CD4-positive, alpha-beta T cell treated with Interleukin-10 for 1 hour (primary cell): Measurements from ENCODE around the gene PRDM16.

ENCODE experiments used
- DNase-seq: peaks from one replicate; pipeline ENCODE4 v3.0.0-alpha.2; 2020

The PRDM16 gene

GRCh38 chr1:3068564-3069431, at the start of gene PRDM16:
Gene PRDM16, plus strand, starts transcription at chr1:3069203. Its CDS starts 57 bp downstream, at chr1:3069260.
- DNase-seq = no peak

- DNase-seq = no peak
Observed at GRCh38 chr1:3019516-3020051, 49.4 kb upstream of the PRDM16 start.

- no peak for DNase-seq
Observed at GRCh38 chr1:3020263-3020909, 48.6 kb upstream of the PRDM16 start.

- no peak for DNase-seq
Observed at GRCh38 chr1:3021233-3021671, 47.8 kb upstream of the PRDM16 start, which contains the start of gene ACTRT2. Gene ACTRT2, plus strand, starts transcription at chr1:3021467. Its CDS starts 220 bp downstream, at chr1:3021687.

GRCh38 chr1:3021801-3022401, 47.1 kb upstream of the PRDM16 start:
- DNase-seq = no peak

GRCh38 chr1:3022511-3022973, 46.5 kb upstream of the PRDM16 start:
- DNase-seq = no peak

GRCh38 chr1:3022976-3023375, 46.0 kb upstream of the PRDM16 start:
- DNase-seq = no peak

- DNase-seq = no peak
Observed at GRCh38 chr1:3024019-3024418, 45.0 kb upstream of the PRDM16 start.

GRCh38 chr1:3024588-3024987, 44.4 kb upstream of the PRDM16 start:
- DNase-seq = no peak

GRCh38 chr1:3026124-3026523, 42.9 kb upstream of the PRDM16 start:
- DNase-seq = no peak

- DNase-seq = no peak
Observed at GRCh38 chr1:3026581-3027391, 42.2 kb upstream of the PRDM16 start.

GRCh38 chr1:3027611-3028371, 41.2 kb upstream of the PRDM16 start:
- no peak for DNase-seq

- no peak for DNase-seq
Observed at GRCh38 chr1:3028531-3029282, 40.3 kb upstream of the PRDM16 start.

- no peak for DNase-seq
Observed at GRCh38 chr1:3029481-3029961, 39.5 kb upstream of the PRDM16 start.

- no peak for DNase-seq
Observed at GRCh38 chr1:3029991-3030662, 38.9 kb upstream of the PRDM16 start.

- DNase-seq = no peak
Observed at GRCh38 chr1:3030663-3031381, 38.2 kb upstream of the PRDM16 start.

- no peak for DNase-seq
Observed at GRCh38 chr1:3031401-3032221, 37.4 kb upstream of the PRDM16 start.

- no peak for DNase-seq
Observed at GRCh38 chr1:3032371-3033039, 36.5 kb upstream of the PRDM16 start.
